Large intestine (tissue), 3 donors: ENCODE results near the gene FAM180B. TPM values are rescaled to one million over a fixed set of nuclear protein-coding genes. Genes with fewer than 3 reads are reported as not detected.
A peak's percentile ranks its signal among the peaks of the same experiment; 100 is the strongest.

Experiments used
- DNase-seq, 2 donors: peaks; one replicate each; pipeline versions ENCODE4 v3.0.0 to v3.0.0-alpha.2; 2013
- H3K27ac ChIP-seq: one replicate; pipeline ENCODE4 v1.5.1; 2013; ENCODE audit warnings: low read length
- H3K27me3 ChIP-seq: 2 replicates; pipeline ENCODE4 v1.6.1; 2013; ENCODE audit warnings: low read length; ENCODE audit not compliant: control insufficient read depth, insufficient read depth
- H3K36me3 ChIP-seq: 2 replicates; pipeline ENCODE4 v1.6.1; 2013; ENCODE audit warnings: low read length; ENCODE audit not compliant: control insufficient read depth, insufficient read depth
- H3K4me1 ChIP-seq: one replicate; pipeline ENCODE4 v1.6.1; 2013; ENCODE audit warnings: low read length; ENCODE audit not compliant: control insufficient read depth, insufficient read depth
- H3K4me3 ChIP-seq: one replicate; pipeline ENCODE4 v1.5.1; 2013; ENCODE audit warnings: low read length
- H3K9me3 ChIP-seq: one replicate; pipeline ENCODE4 v1.6.1; 2013; ENCODE audit warnings: mild to moderate bottlenecking, low read depth, low read length, moderate library complexity; ENCODE audit not compliant: control insufficient read depth
- WGBS: methylation state at CpG from one replicate; pipeline ENCODE4 v1.1.5; 2013; ENCODE audit warnings: low lambda C conversion rate; ENCODE audit not compliant: insufficient coverage; 5-methylcytosine and 5-hydroxymethylcytosine counted together
- polyA plus RNA-seq: library from polyadenylated mRNA; unstranded; fragments of 120-200 nt; gene quantifications from one replicate; pipeline ENCODE4 v1.2.1, GENCODE V29; 2013

FAM180B gene
- polyA plus RNA-seq, 1 donor = 0.19 TPM

DNA sequence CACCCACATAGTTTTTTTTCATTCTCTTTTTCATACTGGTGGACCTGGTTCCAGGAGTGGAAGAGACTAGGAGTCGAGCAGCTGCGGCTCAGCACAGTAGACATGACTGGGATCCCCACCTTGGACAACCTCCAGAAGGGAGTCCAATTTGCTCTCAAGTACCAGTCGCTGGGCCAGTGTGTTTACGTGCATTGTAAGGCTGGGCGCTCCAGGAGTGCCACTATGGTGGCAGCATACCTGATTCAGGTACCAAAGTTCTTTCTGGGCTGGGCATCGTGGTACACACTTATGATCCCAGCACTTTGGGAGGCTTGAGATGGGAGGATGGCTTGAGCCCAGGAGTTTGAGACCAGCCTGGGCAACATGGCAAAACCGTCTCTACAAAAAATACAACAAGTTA is 16.8 kb upstream of the FAM180B start:
- no peak for DNase-seq
- peaks cover 36% of the 10 kb centered on the region for H3K36me3 ChIP-seq
- H3K9me3 ChIP-seq = peaks cover 2% of the 10 kb centered on the region
- WGBS = no CpG with 5 or more reads among the region's 7 CpGs
- no peak overlapping the region for H3K27ac ChIP-seq
- H3K4me1 ChIP-seq = peaks cover 5% of the 10 kb centered on the region
- no peaks in the 10 kb centered on the region for H3K27me3 ChIP-seq
- no peak overlapping the region for H3K4me3 ChIP-seq

DNA sequence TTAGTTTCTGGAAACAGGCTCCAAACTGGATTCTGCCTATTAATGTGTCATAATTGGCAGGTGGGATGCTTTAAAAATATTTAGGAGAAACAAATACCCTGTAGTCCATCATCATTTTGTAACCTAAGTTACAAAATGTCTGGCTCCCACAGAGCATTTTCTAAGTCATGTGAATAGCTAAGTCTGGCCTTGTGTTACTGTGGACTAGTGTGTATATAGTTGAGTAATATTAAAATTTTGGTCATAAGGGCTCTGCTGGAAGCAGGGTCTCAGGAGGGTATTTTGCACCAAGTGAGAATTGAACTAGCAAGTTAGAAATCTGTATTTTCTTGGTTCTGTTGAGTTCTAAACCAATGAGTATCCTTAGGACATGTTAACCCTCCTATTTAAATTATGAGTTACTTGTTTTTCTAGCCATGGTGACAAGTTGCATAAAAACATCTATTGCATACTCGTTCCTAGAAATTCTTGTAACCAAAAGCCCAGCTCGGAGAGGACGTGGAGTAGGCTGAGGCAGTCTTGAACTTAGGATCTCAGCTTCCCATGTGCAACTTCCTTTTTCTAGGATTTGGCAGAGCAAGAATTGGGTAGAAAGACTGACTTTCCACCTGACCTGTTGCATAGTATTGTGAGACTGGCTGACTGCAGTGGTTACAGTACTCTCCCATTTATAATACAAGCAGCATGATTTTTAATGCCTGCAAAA is 15.7 kb upstream of the FAM180B start:
- no peak overlapping the region for H3K27ac ChIP-seq
- no peak for DNase-seq
- H3K4me3 ChIP-seq = no peak overlapping the region
- H3K9me3 ChIP-seq = peaks cover 1% of the 10 kb centered on the region
- H3K36me3 ChIP-seq = peaks cover 36% of the 10 kb centered on the region
- WGBS = no CpG with 5 or more reads among the region's 3 CpGs
- H3K27me3 ChIP-seq = no peaks in the 10 kb centered on the region
- H3K4me1 ChIP-seq = no peaks in the 10 kb centered on the region

DNA sequence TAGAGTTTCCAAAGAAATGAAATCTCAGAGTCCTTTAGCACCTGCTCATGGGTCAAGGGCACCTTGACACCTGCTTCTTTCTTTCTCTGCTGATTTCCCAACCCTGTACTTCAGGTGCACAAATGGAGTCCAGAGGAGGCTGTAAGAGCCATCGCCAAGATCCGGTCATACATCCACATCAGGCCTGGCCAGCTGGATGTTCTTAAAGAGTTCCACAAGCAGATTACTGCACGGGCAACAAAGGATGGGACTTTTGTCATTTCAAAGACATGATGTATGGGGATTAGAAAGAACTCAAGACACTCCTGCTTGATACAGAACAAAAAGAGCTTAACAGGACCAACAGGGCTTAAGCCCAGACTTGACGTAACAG is 15.1 kb upstream of the FAM180B start:
- H3K27me3 ChIP-seq = no peaks in the 10 kb centered on the region
- H3K4me3 ChIP-seq = no peak overlapping the region
- H3K4me1 ChIP-seq = no peaks in the 10 kb centered on the region
- H3K9me3 ChIP-seq = no peaks in the 10 kb centered on the region
- 100% methylated on average over 1 of the region's 4 CpGs for WGBS
- DNase-seq = no peak
- H3K36me3 ChIP-seq = peaks cover 38% of the 10 kb centered on the region
- H3K27ac ChIP-seq = no peak overlapping the region

DNA sequence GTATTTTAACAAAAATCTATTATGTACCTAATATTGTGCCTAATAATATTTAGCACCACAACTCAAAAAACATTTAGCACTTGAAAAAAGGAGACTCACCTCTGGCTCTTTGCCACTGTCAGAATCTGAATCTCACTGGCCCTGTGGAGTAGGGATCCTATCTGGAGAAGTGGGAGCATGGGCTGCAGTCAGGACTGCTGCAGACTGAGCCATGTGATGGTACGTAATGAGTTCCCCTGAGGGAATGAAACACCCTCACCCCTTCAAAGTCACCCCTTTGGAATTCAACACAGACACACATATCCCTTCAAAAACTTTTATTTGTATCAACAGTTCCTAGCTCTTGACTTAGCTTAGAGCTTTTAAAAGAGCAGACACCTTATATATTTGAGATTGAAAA is 14.6 kb upstream of the FAM180B start:
- Histone ChIP-seq H3K27me3 (no peaks in the 10 kb centered on the region), H3K36me3 (peaks cover 38% of the 10 kb centered on the region), H3K27ac (no peak overlapping the region), H3K9me3 (no peaks in the 10 kb centered on the region), H3K4me3 (no peak overlapping the region), H3K4me1 (no peaks in the 10 kb centered on the region)
- DNase-seq = no peak
- WGBS = no CpG with 5 or more reads among the region's 1 CpG

DNA sequence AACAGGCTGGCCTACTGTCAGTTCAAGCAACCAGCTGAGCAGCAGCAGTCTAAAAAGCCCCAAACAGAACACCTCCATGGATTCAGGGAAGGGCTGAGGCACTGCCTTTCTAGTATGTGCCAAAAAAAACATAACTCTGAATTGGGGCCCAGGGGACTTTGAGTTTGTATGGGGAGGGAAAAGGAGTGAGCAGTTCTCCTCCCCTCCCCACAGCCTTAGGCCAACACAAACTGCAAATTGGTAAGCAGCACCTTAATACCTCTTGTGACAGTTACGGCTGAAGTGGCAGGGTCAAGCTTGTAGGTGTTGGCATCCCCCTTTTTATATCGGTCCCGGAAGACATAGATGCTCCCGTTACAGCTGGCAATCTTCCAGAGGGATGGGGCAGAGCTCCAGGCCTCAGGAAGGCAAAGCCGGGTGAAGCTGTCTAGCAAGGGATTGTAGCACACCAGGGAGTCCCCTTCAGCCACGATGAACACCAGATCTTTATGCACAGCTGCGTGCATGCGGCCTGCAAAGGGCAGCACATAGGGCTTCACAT is 13.7 kb upstream of the FAM180B start:
- no peak for DNase-seq
- H3K4me3 ChIP-seq = no peak overlapping the region
- H3K9me3 ChIP-seq = no peaks in the 10 kb centered on the region
- no peaks in the 10 kb centered on the region for H3K27me3 ChIP-seq
- H3K4me1 ChIP-seq = peaks cover 3% of the 10 kb centered on the region
- no CpG with 5 or more reads among the region's 8 CpGs for WGBS
- no peak overlapping the region for H3K27ac ChIP-seq
- peaks cover 45% of the 10 kb centered on the region for H3K36me3 ChIP-seq

DNA sequence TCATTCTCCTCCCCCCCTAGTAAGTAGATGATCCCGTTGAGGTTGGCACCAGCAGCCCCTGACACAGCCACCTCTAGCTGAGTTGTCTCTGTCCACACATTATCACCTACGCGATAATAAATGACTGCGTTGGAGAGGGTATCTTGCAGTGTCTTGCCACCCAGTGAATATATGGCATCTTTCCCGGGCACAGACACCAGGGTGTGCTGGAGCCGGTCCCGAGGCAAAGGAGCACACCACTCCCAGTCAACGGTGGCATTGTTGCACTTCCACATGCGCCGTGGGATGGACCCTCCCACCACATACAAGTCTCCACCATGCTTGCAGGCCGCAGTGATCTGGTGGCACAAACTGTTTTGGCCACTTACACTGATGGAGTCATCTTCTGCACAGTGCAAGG is 13.2 kb upstream of the FAM180B start:
- Histone ChIP-seq H3K27me3 (no peaks in the 10 kb centered on the region), H3K27ac (no peak overlapping the region), H3K4me3 (no peak overlapping the region), H3K4me1 (peaks cover 7% of the 10 kb centered on the region), H3K9me3 (no peaks in the 10 kb centered on the region), H3K36me3 (peaks cover 45% of the 10 kb centered on the region)
- no CpG with 5 or more reads among the region's 11 CpGs for WGBS
- DNase-seq = no peak

DNA sequence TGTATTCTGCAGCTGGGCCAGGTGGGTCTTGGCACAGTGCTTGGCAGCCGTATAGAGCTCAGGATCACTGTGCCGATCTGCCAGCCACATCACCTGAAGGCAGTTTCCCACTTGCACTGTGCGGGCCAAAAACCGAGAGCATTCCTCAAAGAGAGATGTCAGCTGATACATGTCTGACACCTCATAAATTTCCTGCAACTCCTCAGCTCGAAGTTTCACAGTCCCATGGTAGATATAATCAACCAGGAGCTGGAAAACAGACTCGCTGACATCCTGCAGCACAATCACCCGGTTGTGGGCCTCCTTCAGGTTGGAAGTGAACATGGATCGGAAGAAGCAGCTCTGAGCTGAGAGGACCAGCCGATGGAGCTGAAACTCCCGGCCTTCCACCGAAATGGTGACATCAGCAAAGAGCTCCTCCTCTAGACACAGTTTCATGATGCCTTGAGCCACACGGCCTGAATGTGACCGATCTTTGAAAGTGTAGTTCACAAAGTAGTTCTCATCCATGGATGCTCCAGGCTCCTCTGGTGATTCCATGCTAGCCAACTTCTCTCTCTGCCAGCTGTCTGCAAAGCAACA is 8.9 kb upstream of the FAM180B start:
- no peak overlapping the region for H3K27ac ChIP-seq
- no peak for DNase-seq
- peaks cover 48% of the 10 kb centered on the region for H3K36me3 ChIP-seq
- H3K4me3 ChIP-seq = no peak overlapping the region
- H3K27me3 ChIP-seq = no peaks in the 10 kb centered on the region
- no peaks in the 10 kb centered on the region for H3K9me3 ChIP-seq
- H3K4me1 ChIP-seq = peaks cover 15% of the 10 kb centered on the region
- no CpG with 5 or more reads among the region's 13 CpGs for WGBS

DNA sequence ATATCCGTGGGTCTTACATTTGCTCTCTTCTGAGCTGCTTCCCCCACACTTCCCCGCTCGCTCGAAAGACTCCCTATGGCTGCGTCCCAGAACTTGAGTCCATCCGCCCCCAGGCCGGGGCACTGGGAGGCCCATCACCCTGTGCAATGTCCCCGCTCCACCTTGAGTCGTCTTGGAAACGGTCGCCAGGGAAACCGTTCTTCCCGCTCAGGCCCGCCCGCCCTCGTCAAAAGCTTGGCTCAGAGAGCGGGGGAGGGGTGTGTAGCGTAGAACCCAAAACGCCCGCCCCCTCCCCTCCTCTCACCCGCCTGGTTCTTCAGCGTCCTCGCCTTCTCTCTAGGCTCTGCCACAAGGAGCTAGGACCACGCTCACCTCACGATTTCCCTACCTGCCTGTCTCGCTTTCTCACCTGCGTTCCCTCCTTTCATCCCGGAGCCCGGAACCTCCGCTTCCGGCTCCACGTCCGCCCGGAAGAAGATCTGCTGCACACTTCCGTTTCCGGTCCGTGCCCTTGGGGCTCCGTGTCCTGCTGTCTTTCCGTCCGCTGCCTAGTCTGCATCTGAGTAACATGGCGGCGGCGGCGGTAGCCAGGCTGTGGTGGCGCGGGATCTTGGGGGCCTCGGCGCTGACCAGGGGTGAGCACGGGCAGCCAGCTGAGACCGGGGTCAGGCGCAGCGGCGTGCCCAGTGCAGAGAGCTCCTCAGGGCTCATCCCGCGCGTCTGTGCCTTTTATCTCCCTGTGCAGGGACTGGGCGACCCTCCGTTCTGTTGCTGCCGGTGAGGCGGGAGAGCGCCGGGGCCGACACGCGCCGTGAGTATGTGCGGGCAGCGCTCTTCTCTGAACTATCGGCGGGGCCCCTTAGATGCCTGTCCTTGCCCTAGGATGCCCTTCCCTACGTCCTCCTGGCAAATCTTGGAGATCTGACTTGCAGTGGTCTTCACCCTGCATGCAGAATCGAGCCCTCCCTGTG is 7.7 kb upstream of the FAM180B start, which contains the start of the genes KBTBD4 and NDUFS3:
TSS of gene KBTBD4 (minus strand) at position 447 of the 971 bp plus-strand sequence. CDS start at position 428, 19 bp downstream.
TSS of gene NDUFS3 (plus strand) at position 551 of the 971 bp plus-strand sequence. CDS start at position 569, 18 bp downstream.
- Histone ChIP-seq H3K27me3 (no peaks in the 10 kb centered on the region), H3K4me3 (peak within 1 kb of the TSS; percentile 88), H3K27ac (peak within 1 kb of the TSS; percentile 91), H3K9me3 (no peaks in the 10 kb centered on the region), H3K36me3 (peaks cover 48% of the 10 kb centered on the region), H3K4me1 (peaks cover 15% of the 10 kb centered on the region)
- WGBS = no CpG with 5 or more reads among the region's 72 CpGs
- DNase-seq = peak; percentile 87 to 92

DNA sequence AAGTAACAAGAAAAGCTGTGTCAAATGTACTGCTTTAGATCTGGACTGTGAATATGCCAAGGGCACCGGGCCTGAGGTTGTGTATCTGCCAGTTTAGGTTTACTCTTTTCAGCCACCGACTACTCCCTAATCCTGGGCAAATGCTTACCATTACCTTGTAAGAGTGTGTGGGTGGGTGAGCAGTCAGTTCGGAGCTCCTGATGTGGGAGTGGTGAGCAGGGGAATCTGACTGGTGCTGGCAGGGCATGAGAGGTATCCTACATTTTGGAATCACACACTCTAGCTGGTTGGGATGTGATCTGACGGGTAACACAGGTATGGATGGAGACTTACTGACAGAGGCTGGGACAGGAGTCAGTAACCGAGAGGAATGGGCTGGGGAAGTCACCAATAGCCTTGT is 2.6 kb upstream of the FAM180B start:
- H3K4me1 ChIP-seq = peaks cover 22% of the 10 kb centered on the region
- WGBS = no CpG with 5 or more reads among the region's 5 CpGs
- no peaks in the 10 kb centered on the region for H3K27me3 ChIP-seq
- H3K36me3 ChIP-seq = peaks cover 51% of the 10 kb centered on the region
- no peak overlapping the region for H3K4me3 ChIP-seq
- no peak for DNase-seq
- no peak overlapping the region for H3K27ac ChIP-seq
- H3K9me3 ChIP-seq = no peaks in the 10 kb centered on the region
